Breast epithelium (tissue), 4 donors: Measurements from ENCODE around the gene CHKB. TPM values are rescaled to one million over a fixed set of nuclear protein-coding genes. Genes with fewer than 3 reads are reported as not detected.
A peak's percentile ranks its signal among the peaks of the same experiment; 100 is the strongest.

Source experiments
- DNase-seq, 2 donors: peaks; one replicate each; pipeline ENCODE4 v3.0.0-alpha.2; 2019; ENCODE audit warnings: low spot score in 2 of 2
- H3K27ac ChIP-seq, 2 donors: fragments of 200-600 bp; sonication (generic) in 1 of 2; one replicate each; pipeline ENCODE4 v1.5.1; 2016 to 2019; ENCODE audit warnings: mild to moderate bottlenecking in 1 of 2
- H3K27me3 ChIP-seq, 2 donors: fragments of 200-600 bp; sonication (generic) in 1 of 2; one replicate each; pipeline versions ENCODE4 v1.5.1 to v1.6.0; 2017 to 2019; ENCODE audit warnings: control low read depth in 1 of 2, mild to moderate bottlenecking in 1 of 2
- H3K36me3 ChIP-seq: fragments of 200-600 bp; one replicate; pipeline ENCODE4 v1.5.1; 2019
- H3K4me1 ChIP-seq, 2 donors: fragments of 200-600 bp; sonication (generic); one replicate each; pipeline ENCODE4 v1.5.1; 2016 to 2019; ENCODE audit warnings: control low read depth in 1 of 2
- H3K4me3 ChIP-seq, 3 donors: fragments of 200-600 bp; sonication (generic); 1 replicate in 2 of 3; 2 replicates in 1 of 3; pipeline ENCODE4 v1.5.1; 2016 to 2019; ENCODE audit warnings: mild to moderate bottlenecking in 3 of 3, moderate library complexity in 2 of 3
- H3K9me3 ChIP-seq, 2 donors: fragments of 200-600 bp; sonication (generic) in 1 of 2; one replicate each; pipeline ENCODE4 v1.5.1; 2016 to 2019; ENCODE audit warnings: control low read depth in 1 of 2
- POLR2A ChIP-seq: fragments of 450-650 bp; IDR thresholded peaks from one replicate; pipeline ENCODE4 v1.6.1; 2016; ENCODE audit warnings: antibody characterized with exemption, mild to moderate bottlenecking, moderate library complexity
- POLR2AphosphoS5 ChIP-seq, 3 donors: sonication (generic); formaldehyde crosslinking; IDR thresholded peaks; one replicate each; pipeline ENCODE4 v1.6.1; 2017; ENCODE audit warnings: antibody characterized with exemption in 3 of 3
- intact Hi-C: fragments of 100-400 bp; cut with DNase I; formaldehyde crosslinking; loops from one replicate; pipeline ENCODE4 v1.15.1; 2023; ENCODE audit warnings: low total_unique reads
- total RNA-seq, 3 donors: library from RNA; depleted of rRNA; stranded (reverse); fragments of >200 nt; gene quantifications; one replicate each; pipeline ENCODE4 v1.1.0, GENCODE V29; 2016
- TF ChIP-seq, protein P1 (sequence below), 3 donors: fragments of 450-650 bp; IDR thresholded peaks; one replicate each; pipeline ENCODE4 v1.5.1; 2016 to 2017; ENCODE audit warnings: antibody characterized with exemption in 3 of 3, mild to moderate bottlenecking in 3 of 3, moderate library complexity in 3 of 3

CHKB gene
- total RNA-seq, 3 donors from 2014 or later: 53.9 to 77.6 (median 71.4) TPM

DNA sequence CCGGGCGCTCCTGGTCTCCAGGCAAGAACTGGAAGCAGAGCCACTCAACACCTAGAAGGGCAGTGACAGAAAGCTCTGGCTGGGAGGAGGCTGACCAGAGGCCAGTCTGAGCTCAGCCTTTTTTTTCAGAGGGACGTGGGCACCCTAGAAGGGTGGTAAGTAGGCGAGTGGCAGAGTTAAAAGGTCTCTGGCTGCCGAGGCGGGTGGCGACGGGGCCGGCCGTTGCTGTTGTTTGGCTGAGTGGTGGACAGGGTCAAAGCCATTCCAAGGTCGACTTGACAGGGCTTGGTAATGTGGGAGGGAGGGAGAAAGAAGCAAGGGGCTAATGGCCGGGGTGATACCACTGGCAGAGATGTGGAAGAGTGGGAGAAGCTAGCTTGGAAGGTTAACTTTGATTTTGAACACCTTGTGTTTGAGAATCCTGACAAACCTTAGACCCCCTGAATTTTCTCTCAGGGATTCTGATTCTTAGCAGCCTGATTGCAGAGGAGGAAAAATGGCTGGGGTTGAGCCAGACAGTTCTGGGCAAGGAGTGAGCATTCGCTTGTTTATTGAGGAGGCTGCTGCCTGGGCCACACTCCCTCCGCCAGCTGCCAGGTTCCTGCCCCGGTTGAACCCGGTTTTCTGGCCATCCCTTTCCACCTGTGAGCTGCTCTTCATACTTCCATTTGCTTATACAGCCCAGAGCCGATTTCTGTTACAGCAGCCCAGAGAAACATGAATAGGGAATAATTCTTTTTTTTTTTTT, 19.1 kb downstream of the CHKB start:
- H3K4me3 ChIP-seq: peak overlapping the region; percentile 53 to 66 (median 60)
- DNase-seq: no peak
- TF ChIP-seq, protein P1, sequence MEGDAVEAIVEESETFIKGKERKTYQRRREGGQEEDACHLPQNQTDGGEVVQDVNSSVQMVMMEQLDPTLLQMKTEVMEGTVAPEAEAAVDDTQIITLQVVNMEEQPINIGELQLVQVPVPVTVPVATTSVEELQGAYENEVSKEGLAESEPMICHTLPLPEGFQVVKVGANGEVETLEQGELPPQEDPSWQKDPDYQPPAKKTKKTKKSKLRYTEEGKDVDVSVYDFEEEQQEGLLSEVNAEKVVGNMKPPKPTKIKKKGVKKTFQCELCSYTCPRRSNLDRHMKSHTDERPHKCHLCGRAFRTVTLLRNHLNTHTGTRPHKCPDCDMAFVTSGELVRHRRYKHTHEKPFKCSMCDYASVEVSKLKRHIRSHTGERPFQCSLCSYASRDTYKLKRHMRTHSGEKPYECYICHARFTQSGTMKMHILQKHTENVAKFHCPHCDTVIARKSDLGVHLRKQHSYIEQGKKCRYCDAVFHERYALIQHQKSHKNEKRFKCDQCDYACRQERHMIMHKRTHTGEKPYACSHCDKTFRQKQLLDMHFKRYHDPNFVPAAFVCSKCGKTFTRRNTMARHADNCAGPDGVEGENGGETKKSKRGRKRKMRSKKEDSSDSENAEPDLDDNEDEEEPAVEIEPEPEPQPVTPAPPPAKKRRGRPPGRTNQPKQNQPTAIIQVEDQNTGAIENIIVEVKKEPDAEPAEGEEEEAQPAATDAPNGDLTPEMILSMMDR (IDR thresholded peaks at IDR 0.05): no peak
- TF ChIP-seq POLR2AphosphoS5 (IDR thresholded peaks at IDR 0.05): no peak
- TF ChIP-seq POLR2A: no peak
- H3K9me3 ChIP-seq: no peaks in the 10 kb centered on the region
- H3K36me3 ChIP-seq: no peaks in the 10 kb centered on the region
- no peaks in the 10 kb centered on the region for H3K27me3 ChIP-seq
- no peaks in the 10 kb centered on the region for H3K4me1 ChIP-seq
- intact Hi-C loops: no loop called here
- H3K27ac ChIP-seq: peak overlapping the region; percentile 86 to 89

DNA sequence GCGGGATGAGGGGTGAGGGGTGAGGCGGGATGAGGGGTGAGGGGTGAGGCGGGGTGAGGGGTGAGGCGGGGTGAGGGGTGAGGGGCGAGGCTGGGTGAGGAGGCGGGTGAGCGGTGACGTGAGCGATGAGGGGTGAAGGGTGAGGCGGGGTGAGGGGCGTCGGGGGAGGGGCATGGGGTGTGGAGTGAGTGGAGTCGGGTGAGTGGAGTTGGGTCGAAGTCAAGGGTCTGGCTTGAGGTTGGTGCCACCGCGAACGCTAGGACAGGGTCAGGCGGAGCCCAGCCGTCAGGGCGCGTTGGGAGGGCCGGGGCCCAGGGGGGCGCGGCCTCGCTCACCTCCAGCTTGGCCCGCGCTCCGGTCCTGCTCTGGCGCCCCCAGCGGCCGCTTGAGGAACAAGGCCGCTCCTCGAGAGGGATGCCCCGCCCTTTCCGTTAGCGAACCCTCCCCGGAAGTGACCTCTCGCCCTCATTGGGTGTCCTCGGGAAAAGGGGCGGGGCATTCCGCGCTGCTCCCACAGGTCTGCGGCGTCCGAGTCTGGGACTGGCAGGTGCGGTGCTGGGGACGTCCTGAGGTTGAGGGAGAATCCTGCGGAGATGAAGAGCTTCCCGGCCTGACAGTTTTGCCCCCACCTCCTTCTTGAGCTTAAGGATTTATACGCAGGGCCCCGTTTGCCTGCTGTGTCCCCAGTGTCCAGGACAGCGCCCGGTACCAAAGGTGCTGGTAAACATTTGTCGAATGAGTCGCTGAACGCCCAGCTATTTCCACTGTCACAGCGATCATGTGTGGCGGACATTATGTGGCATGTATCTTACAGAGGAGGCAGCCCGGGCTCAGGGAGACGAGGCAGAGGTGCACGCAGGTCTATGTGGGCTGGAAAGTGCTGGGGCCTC, 19.9 kb downstream of the CHKB start, which contains the start of gene SYCE3:
Gene SYCE3, minus strand, starts transcription at position 397 of the 890 bp plus-strand sequence. CDS start 6,514 bp downstream, outside the sequence.
- Histone ChIP-seq H3K9me3 (no peaks in the 10 kb centered on the region), H3K4me1 (no peaks in the 10 kb centered on the region), H3K27ac (peak within 1 kb of the TSS; percentile 86 to 89), H3K27me3 (no peaks in the 10 kb centered on the region), H3K4me3 (peak within 1 kb of the TSS; percentile 53 to 66 (median 60)), H3K36me3 (no peaks in the 10 kb centered on the region)
- peak; percentile 97 to 99 for DNase-seq
- TF ChIP-seq, protein P1 (IDR thresholded peaks at IDR 0.05): peak; percentile 95 to 98 (median 97)
- TF ChIP-seq POLR2A (peak; percentile 75), POLR2AphosphoS5 (IDR thresholded peaks at IDR 0.05) (peak; percentile 43 to 88 (median 83))
- intact Hi-C loops: no loop called here

DNA sequence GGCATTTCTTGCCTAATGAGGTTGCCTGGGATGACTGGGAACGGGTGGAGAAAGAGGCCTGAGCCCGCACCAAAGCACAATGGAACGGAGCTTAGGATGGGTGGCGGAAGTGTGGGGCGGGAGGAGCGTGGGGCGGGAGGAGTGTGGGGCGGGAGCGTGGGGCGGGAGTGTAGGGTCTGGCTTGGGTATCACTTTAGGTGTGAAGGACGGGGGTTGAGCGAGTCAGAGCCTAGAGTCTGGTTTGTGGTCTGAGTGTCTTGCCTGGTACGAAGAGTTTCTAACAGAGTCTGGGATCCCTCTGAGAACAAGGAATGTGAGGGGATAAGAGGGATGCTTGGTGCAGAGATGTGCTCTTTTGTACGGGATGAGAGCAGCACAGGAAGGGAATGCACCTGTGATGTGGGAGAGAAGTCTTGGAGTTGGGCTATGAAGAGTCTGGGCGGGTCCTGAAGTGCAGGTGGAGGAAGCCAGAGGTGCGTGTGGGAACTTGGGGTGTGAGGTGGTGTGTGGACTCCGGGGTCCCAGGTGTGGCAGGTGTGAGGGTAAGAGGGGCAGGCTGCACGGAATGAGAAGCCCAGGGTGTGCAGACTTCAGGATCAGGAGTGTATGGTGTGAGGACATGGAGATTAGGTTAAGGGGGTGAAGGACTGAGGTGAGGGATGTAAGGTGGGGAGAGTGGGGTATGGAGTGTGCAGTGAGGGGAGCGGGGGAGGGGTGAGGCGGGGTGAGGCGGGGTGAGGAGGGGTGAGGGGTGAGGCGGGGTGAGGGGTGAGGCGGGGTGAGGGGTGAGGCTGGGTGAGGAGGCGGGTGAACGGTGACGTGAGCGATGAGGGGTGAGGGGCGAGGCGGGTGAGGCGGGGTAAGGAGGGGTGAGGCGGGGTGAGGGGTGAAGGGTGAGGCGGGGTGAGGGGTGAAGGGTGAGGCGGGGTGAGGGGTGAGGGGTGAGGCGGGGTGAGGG, 21.0 kb downstream of the CHKB start:
- no peaks in the 10 kb centered on the region for H3K4me1 ChIP-seq
- no peak for DNase-seq
- intact Hi-C loops: no loop called here
- H3K27me3 ChIP-seq: no peaks in the 10 kb centered on the region
- TF ChIP-seq POLR2A (no peak), POLR2AphosphoS5 (IDR thresholded peaks at IDR 0.05) (no peak)
- TF ChIP-seq, protein P1 (IDR thresholded peaks at IDR 0.05): no peak
- no peaks in the 10 kb centered on the region for H3K9me3 ChIP-seq
- H3K4me3 ChIP-seq: no peak overlapping the region
- no peaks in the 10 kb centered on the region for H3K36me3 ChIP-seq
- H3K27ac ChIP-seq: no peak overlapping the region

DNA sequence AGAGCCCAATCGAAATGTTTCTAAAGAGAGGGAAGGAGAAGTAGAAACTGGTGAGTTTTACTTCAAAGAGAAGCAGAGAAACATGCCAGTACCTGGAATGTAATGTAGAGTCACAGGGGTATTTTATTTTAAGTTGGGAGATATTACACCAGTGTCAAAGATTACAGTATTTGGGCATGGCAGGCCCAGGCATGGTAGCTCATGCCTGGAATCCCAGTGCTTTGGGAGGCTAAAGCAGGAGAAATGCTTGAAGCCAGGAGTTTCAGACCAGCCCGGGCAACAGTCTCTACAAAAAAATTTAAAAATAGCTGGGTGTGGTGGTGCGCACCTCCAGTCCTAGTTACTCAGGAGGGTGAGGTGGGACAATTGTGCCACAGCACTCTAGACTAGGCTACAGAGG, 22.6 kb downstream of the CHKB start:
- DNase-seq: no peak
- no peak for TF ChIP-seq POLR2A
- TF ChIP-seq, protein P1 (IDR thresholded peaks at IDR 0.05): no peak
- no peak for TF ChIP-seq POLR2AphosphoS5 (IDR thresholded peaks at IDR 0.05)
- intact Hi-C loops: no loop called here
- no peak overlapping the region for H3K4me3 ChIP-seq
- H3K36me3 ChIP-seq: no peaks in the 10 kb centered on the region
- no peaks in the 10 kb centered on the region for H3K9me3 ChIP-seq
- H3K27me3 ChIP-seq: no peaks in the 10 kb centered on the region
- H3K27ac ChIP-seq: no peak overlapping the region
- no peaks in the 10 kb centered on the region for H3K4me1 ChIP-seq
